ENCODE measurements around the gene GABARAP.

The GABARAP gene

GRCh38 chr17:7234083-7234951 lies 7.9 kb downstream of the GABARAP start, which contains the start of gene DVL2 (continued):
- TF ChIP-seq PRDM10 (tag by site-specific recombination; IDR thresholded peaks at IDR 0.05) (peak; percentile 99), ZNF571 (tag by site-specific recombination; IDR thresholded peaks at IDR 0.05) (no peak), ZNF10 (tag by site-specific recombination; IDR thresholded peaks at IDR 0.05) (peak; percentile 38; the same call in 1 of the 2 replicates), ZNF175 (tag by site-specific recombination; IDR thresholded peaks at IDR 0.05) (peak; percentile 99; the same call in 1 of the 2 replicates), KLF8 (tag by site-specific recombination; IDR thresholded peaks at IDR 0.05) (peak; percentile 100), YY2 (tag by site-specific recombination; IDR thresholded peaks at IDR 0.05) (peak; percentile 56; the same call in 1 of the 2 replicates)
- TF ChIP-seq, protein P1, sequence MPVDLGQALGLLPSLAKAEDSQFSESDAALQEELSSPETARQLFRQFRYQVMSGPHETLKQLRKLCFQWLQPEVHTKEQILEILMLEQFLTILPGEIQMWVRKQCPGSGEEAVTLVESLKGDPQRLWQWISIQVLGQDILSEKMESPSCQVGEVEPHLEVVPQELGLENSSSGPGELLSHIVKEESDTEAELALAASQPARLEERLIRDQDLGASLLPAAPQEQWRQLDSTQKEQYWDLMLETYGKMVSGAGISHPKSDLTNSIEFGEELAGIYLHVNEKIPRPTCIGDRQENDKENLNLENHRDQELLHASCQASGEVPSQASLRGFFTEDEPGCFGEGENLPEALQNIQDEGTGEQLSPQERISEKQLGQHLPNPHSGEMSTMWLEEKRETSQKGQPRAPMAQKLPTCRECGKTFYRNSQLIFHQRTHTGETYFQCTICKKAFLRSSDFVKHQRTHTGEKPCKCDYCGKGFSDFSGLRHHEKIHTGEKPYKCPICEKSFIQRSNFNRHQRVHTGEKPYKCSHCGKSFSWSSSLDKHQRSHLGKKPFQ (tag by site-specific recombination; IDR thresholded peaks at IDR 0.05) = no peak

GRCh38 chr17:7233701-7234082 lies 8.6 kb downstream of the GABARAP start:
- Histone ChIP-seq H3K9me3 (ENCODE audit: control insufficient read depth, insufficient read depth, low read depth, low read length) (no peaks in the 10 kb centered on the region), H3K4me3 (ENCODE audit: low read depth, low read length) (peak overlapping the region; percentile 87), H3K27ac (ENCODE audit: extremely low read depth, low read depth, low read length) (peak overlapping the region; percentile 82), H3K4me1 (ENCODE audit: control insufficient read depth, insufficient read depth, low read length) (peaks cover 7% of the 10 kb centered on the region; the same call in 1 of the 2 replicates), H3K36me3 (ENCODE audit: control insufficient read depth in 2 of 2, insufficient read depth in 1 of 2, low read length in 2 of 2) (peaks cover 20 to 58% of the 10 kb centered on the region in 2 experiments)
- CTCF ChIA-PET = interaction anchor here (0.5 to 1.6 kb wide), 3 partner anchors 13 to 124 kb away, joined by 4 to 6 read pairs (median 4); partner anchors contain the start of genes ACADVL and DLG4
- POLR2A ChIA-PET = interaction anchor here (0.6 to 14.2 kb wide), 13 partner anchors 9 to 472 kb away, joined by 3 to 284 read pairs (median 4); partner anchors contain the start of genes ACADVL, CTDNEP1, DLG4 and GABARAP
- TF ChIP-seq REPIN1 (tag by site-specific recombination; IDR thresholded peaks at IDR 0.05; ENCODE audit: low read depth) = no peak
- 0 out of 2 replicates have a peak, but pooled peaks have one; percentile 37 for TF ChIP-seq ZBTB17 (tag by site-specific recombination; IDR thresholded peaks at IDR 0.05)
- no peak for TF ChIP-seq YY2 (tag by site-specific recombination; IDR thresholded peaks at IDR 0.05)
- TF ChIP-seq ZNF146 (tag by site-specific recombination; IDR thresholded peaks at IDR 0.05) = no peak
- peak; percentile 1; the same call in 1 of the 2 replicates for TF ChIP-seq ZBTB11 (tag by site-specific recombination; conservative IDR thresholded peaks at IDR 0.05; ENCODE audit: low read depth)
- TF ChIP-seq ZNF621 (tag by site-specific recombination; IDR thresholded peaks at IDR 0.05) = no peak
- no peak for TF ChIP-seq ZNF707 (tag by site-specific recombination; IDR thresholded peaks at IDR 0.05)
- no peak for TF ChIP-seq INSM2 (tag by site-specific recombination; IDR thresholded peaks at IDR 0.05)
